K562 (cell line): ENCODE results near the gene DOCK4. TPM values are rescaled to one million over a fixed set of nuclear protein-coding genes. Genes with fewer than 3 reads are reported as not detected.

Source experiments
- ATAC-seq: fragments of 200-7000 bp; cut with Tn5 transposase; 3 replicates; pipeline ENCODE4 v1.9.1; 2020; ENCODE audit warnings: moderate library complexity
- BruUV-seq: library from RNA; stranded (reverse); fragments of 400-500 nt; replicated peaks from 2 replicates; lab custom pipeline; 2021; lab: Mats Ljungman, UMichigan
- CTCF ChIA-PET: fragments of 300-600 bp; formaldehyde crosslinking; extraction: SDS; loops from one replicate; lab custom pipeline; 2021; ENCODE audit warnings: low intra/inter-chr PET ratio; lab: Yijun Ruan, JAX
- POLR2A ChIA-PET: fragments of 300-600, 350-650 bp; sonication (Branson Sonifier 250); formaldehyde crosslinking; extraction: SDS; loops from one replicate; lab custom pipeline; 2021; ENCODE audit warnings: antibody characterized with exemption, inconsistent platforms; lab: Yijun Ruan, JAX
- DNase-seq, 4 experiments: peaks; one replicate each; pipeline versions ENCODE4 v3.0.0 to v3.0.0-alpha.2; 2011 to 2018; ENCODE audit warnings: low spot score in 3 of 4, mixed read lengths in 3 of 4; ENCODE audit errors: extremely low read depth in 1 of 4
- FAIRE-seq: peaks from 2 replicates; lab custom pipeline; 2011; peaks lifted over from hg19 to GRCh38; lab: Jason Lieb, UNC
- H2AFZ ChIP-seq: 2 replicates; pipeline ENCODE4 v1.6.0; 2011; ENCODE audit warnings: low read depth, low read length, control low read depth, inconsistent platforms
- H3K27ac ChIP-seq: fragments of 200-600 bp; 3 replicates; pipeline ENCODE4 v1.8.0; 2011; ENCODE audit warnings: low read depth, mild to moderate bottlenecking, control low read depth, inconsistent platforms, low read length, moderate library complexity, mixed read lengths; ENCODE audit errors: extremely low read depth
- H3K27me3 ChIP-seq, 2 experiments: fragments of 300-600 bp in 1 of 2; 2 replicates in 1 of 2; 3 replicates in 1 of 2; pipeline versions ENCODE4 v1.6.0 to v1.8.0; 2011; ENCODE audit warnings: inconsistent platforms in 2 of 2, low read length in 2 of 2, mild to moderate bottlenecking in 1 of 2, mixed read lengths in 1 of 2, moderate library complexity in 1 of 2; ENCODE audit not compliant: control insufficient read depth in 2 of 2, insufficient read depth in 2 of 2
- H3K36me3 ChIP-seq: fragments of 300-600 bp; 3 replicates; pipeline ENCODE4 v1.8.0; 2011; ENCODE audit warnings: mild to moderate bottlenecking, low read length, inconsistent platforms; ENCODE audit not compliant: control insufficient read depth, insufficient read depth
- H3K4me1 ChIP-seq, 2 experiments: fragments of 200-600 bp in 1 of 2; replicated peaks in 1 of 2; 2 replicates in 1 of 2; 3 replicates in 1 of 2; pipeline versions ENCODE4 v1.5.1 to v1.8.0; 2011; ENCODE audit warnings: inconsistent platforms in 2 of 2, low read length in 2 of 2, mild to moderate bottlenecking in 1 of 2, mixed read lengths in 1 of 2, moderate library complexity in 1 of 2; ENCODE audit not compliant: control insufficient read depth in 2 of 2, insufficient read depth in 2 of 2
- H3K4me2 ChIP-seq: 2 replicates; pipeline ENCODE4 v1.6.1; 2011; ENCODE audit warnings: low read length, control low read depth, inconsistent platforms, mixed read lengths; ENCODE audit not compliant: insufficient read depth
- H3K4me3 ChIP-seq: fragments of 200-600 bp; sonication (generic), shearing (Covaris generic); 2 replicates; pipeline ENCODE4 v1.5.1; 2016; ENCODE audit warnings: control low read depth, inconsistent platforms
- H3K79me2 ChIP-seq: fragments of 200-600 bp; 3 replicates; pipeline ENCODE4 v1.8.0; 2011; ENCODE audit warnings: low read length, inconsistent platforms; ENCODE audit not compliant: control insufficient read depth, insufficient read depth
- H3K9ac ChIP-seq, 2 experiments: 2 replicates each; pipeline versions ENCODE4 v1.6.0 to v1.6.1; 2011; ENCODE audit warnings: low read depth in 2 of 2, low read length in 2 of 2, control low read depth in 1 of 2, inconsistent platforms in 1 of 2, mild to moderate bottlenecking in 1 of 2, mixed read lengths in 1 of 2; ENCODE audit not compliant: insufficient read depth in 1 of 2
- H3K9me1 ChIP-seq: one replicate; pipeline ENCODE4 v1.6.0; 2011; ENCODE audit warnings: inconsistent platforms, mild to moderate bottlenecking, low read length, moderate library complexity; ENCODE audit not compliant: control insufficient read depth, insufficient read depth
- H3K9me3 ChIP-seq: replicated peaks from 2 replicates; pipeline ENCODE4 v1.5.1; 2011; ENCODE audit warnings: low read depth, low read length, inconsistent platforms; ENCODE audit not compliant: control insufficient read depth, insufficient read depth
- H4K20me1 ChIP-seq: replicated peaks from 2 replicates; pipeline ENCODE4 v1.6.1; 2011; ENCODE audit warnings: low read length, inconsistent platforms, mixed read lengths; ENCODE audit not compliant: control insufficient read depth, insufficient read depth
- CXXC5 ChIP-seq: fragments of 250-450 bp; sonication (Bioruptor Pico); IDR thresholded peaks from 2 replicates; pipeline ENCODE4 v1.8.0; 2022; ENCODE audit warnings: inconsistent platforms, mild to moderate bottlenecking, moderate library complexity
- ELF4 ChIP-seq: fragments of 450-650 bp; formaldehyde crosslinking; IDR thresholded peaks from 2 replicates; pipeline ENCODE4 v1.4.0; 2022; ENCODE audit warnings: missing genetic modification characterization
- MECOM ChIP-seq: fragments of 250-450 bp; sonication (Bioruptor Pico); IDR thresholded peaks from 2 replicates; pipeline ENCODE4 v1.8.0; 2022; ENCODE audit warnings: inconsistent platforms
- MXI1 ChIP-seq: IDR thresholded peaks from 2 replicates; pipeline ENCODE4 v1.6.1; 2011; ENCODE audit warnings: low read depth, mild to moderate bottlenecking, improper control_type of control experiment, low read length
- NELFE ChIP-seq: IDR thresholded peaks from 2 replicates; pipeline ENCODE4 v1.6.1; 2011; ENCODE audit warnings: mild to moderate bottlenecking; ENCODE audit not compliant: insufficient read depth, insufficient read length
- PYGO2 ChIP-seq: fragments of 450-650 bp; IDR thresholded peaks from 2 replicates; pipeline ENCODE4 v1.6.1; 2016; ENCODE audit warnings: mild to moderate bottlenecking, missing genetic modification characterization, moderate library complexity, missing compliant biosample characterization
- SUPT5H ChIP-seq: fragments of 450-650 bp; IDR thresholded peaks from 2 replicates; pipeline ENCODE4 v1.6.1; 2016
- THRB ChIP-seq: fragments of 450-650 bp; formaldehyde crosslinking; conservative IDR thresholded peaks from 2 replicates; pipeline ENCODE4 v1.4.0; 2022; ENCODE audit warnings: mild to moderate bottlenecking, missing genetic modification characterization
- ZNF551 ChIP-seq: fragments of 250-450 bp; sonication (Bioruptor Pico); IDR thresholded peaks from 2 replicates; pipeline ENCODE4 v1.5.0; 2021; ENCODE audit warnings: mild to moderate bottlenecking, moderate library complexity
- ZNF583 ChIP-seq: fragments of 250-450 bp; sonication (Bioruptor Pico); IDR thresholded peaks from 2 replicates; pipeline ENCODE4 v1.4.0; 2020
- WGBS: fragments of 100-300 bp; shearing (Covaris generic); methylation state at CpG from one replicate; pipeline ENCODE4 v1.1.6; 2016; ENCODE audit warnings: low coverage, mixed read lengths; ENCODE audit not compliant: insufficient coverage; ENCODE audit errors: missing lambda C conversion rate; 5-methylcytosine and 5-hydroxymethylcytosine counted together
- in situ Hi-C: fragments of 300-500 bp; cut with MboI; formaldehyde crosslinking; loops from 4 replicates; pipeline ENCODE4 v1.15.0; 2018; ENCODE audit warnings: inconsistent platforms, mixed read lengths
- intact Hi-C: fragments of 100-400 bp; cut with micrococcal nuclease; formaldehyde crosslinking; loops from 2 replicates; pipeline ENCODE4 v1.14.2; 2022
- polyA plus RNA-seq, 8 experiments: library from polyadenylated mRNA; depleted of rRNA in 4 of 8; stranded (reverse) in 5 of 8; unstranded in 3 of 8; fragments of >200 nt; fragmentation: Nextera tagmentation in 2 of 8; fragmentation: Illumina TruSeq in 1 of 8; extraction: Ambion mirVana in 2 of 8; extraction: Trizol in 1 of 8; gene quantifications; 2 replicates each; pipeline versions ENCODE4 v1.2.1 to v1.2.3, GENCODE V29; 2011 to 2014; ENCODE audit warnings: inconsistent platforms in 1 of 8, missing spikeins in 1 of 8
- total RNA-seq, 7 experiments: library from RNA; depleted of rRNA in 6 of 7; stranded (reverse); fragments of >200 nt in 6 of 7; fragmentation: Illumina TruSeq in 2 of 7; extraction: Trizol in 2 of 7; gene quantifications; 2 replicates each; pipeline versions ENCODE4 v1.2.1 to v1.2.3, GENCODE V29; 2011 to 2021; ENCODE audit warnings: low replicate concordance in 1 of 7
- TF ChIP-seq, protein P1 (sequence below), 2 experiments: fragments of 250-450 bp in 1 of 2; fragments of 450-650 bp in 1 of 2; sonication (Bioruptor Pico) in 1 of 2; IDR thresholded peaks; 2 replicates each; pipeline versions ENCODE4 v1.6.1 to v1.8.0; 2016 to 2021; ENCODE audit warnings: mild to moderate bottlenecking in 2 of 2, moderate library complexity in 2 of 2, missing compliant biosample characterization in 1 of 2, missing genetic modification characterization in 1 of 2
- TF ChIP-seq, protein P2 (sequence below): fragments of 250-450 bp; sonication (Bioruptor Pico); IDR thresholded peaks from 2 replicates; pipeline ENCODE4 v1.8.0; 2022; ENCODE audit warnings: inconsistent platforms, mild to moderate bottlenecking, moderate library complexity, borderline replicate concordance

The DOCK4 gene
- total and polyA plus RNA-seq, 9 of the 15 experiments (the other 6 are each of a cell fraction or from before 2014, with no cell fraction given): 0.42 to 5.7 (median 2.3) TPM

DNA sequence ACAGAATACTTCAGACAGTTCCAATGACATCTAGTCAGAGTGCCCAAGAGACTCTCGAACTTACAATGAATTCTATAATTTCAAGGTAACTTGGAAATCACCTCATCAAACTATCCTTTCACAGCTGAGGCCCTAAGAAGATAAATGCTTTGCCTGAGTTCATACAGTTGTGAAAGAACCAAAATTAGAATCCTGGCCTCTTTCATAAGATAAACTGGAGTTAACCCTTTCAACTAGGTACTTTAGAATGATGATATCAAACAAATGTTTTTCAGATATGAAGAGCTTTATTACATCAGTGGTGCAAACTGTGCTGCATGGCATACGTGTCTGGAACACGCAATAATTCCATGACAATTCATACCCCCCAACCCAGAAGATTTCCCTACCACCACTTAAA is 17.9 kb downstream of the DOCK4 start:
- POLR2A ChIA-PET: interaction anchor here (0.7 to 1.1 kb wide), 2 partner anchors 27 to 263 kb away, joined by 3 to 4 read pairs; no protein-coding TSS in a partner anchor

DNA sequence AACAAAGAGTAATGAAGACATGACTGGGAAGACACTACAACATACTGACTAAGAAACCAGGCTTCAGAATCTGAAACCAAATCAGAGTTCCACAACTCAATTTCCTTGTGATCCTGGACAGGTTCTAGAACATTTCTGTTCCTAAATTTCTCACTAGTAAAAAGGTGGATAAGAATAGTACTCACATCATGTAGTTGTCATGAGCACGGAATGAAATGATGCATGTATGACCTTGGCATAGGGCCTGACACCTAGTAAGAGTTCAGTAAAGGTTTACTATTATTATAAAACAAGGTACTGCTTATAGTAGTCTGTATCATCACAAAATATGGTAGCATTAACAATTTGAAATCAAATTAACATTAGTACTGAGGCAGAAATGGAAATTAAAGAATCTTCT is 19.9 kb downstream of the DOCK4 start:
- DNase-seq (no peak), FAIRE-seq (no peak)
- TF ChIP-seq SUPT5H (no peak), PYGO2 (tag) (no peak), CXXC5 (no peak), NELFE (no peak), ZNF551 (CRISPR knock-in tag) (no peak), ELF4 (CRISPR knock-in tag) (no peak), THRB (CRISPR knock-in tag) (no peak), MECOM (no peak), MXI1 (no peak)
- TF ChIP-seq, protein P1, sequence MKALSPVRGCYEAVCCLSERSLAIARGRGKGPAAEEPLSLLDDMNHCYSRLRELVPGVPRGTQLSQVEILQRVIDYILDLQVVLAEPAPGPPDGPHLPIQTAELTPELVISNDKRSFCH (CRISPR knock-in tag; IDR thresholded peaks at IDR 0.05): no peak
- TF ChIP-seq, protein P1 (tag; IDR thresholded peaks at IDR 0.05): no peak
- TF ChIP-seq, all 486 proteins: peak for 0
- no peaks in the 10 kb centered on the region for H3K36me3 ChIP-seq
- no peak overlapping the region for H2AFZ ChIP-seq
- H3K9me1 ChIP-seq: no peaks in the 10 kb centered on the region
- CTCF ChIA-PET: no interaction called here
- BruUV-seq: no TSS peak
- no peak overlapping the region for H3K4me3 ChIP-seq
- H3K27ac ChIP-seq: no peak overlapping the region
- WGBS: 0% methylated on average over 1 of the region's 1 CpG
- ATAC-seq: no peak
- intact Hi-C loops: no loop called here
- no peaks in the 10 kb centered on the region for H3K4me1 ChIP-seq
- H3K4me2 ChIP-seq: no peak overlapping the region
- no peaks in the 10 kb centered on the region for H3K79me2 ChIP-seq
- H3K9me3 ChIP-seq: no peaks in the 10 kb centered on the region
- POLR2A ChIA-PET: no interaction called here
- H3K9ac ChIP-seq: no peak overlapping the region
- in situ Hi-C loops: no loop called here
- no peaks in the 10 kb centered on the region for H4K20me1 ChIP-seq
- peaks cover 7 to 27% of the 10 kb centered on the region in 2 experiments; a peak in 4 of 5 replicates for H3K27me3 ChIP-seq

More for the DNA sequence above, 17.9 kb downstream of the DOCK4 start:
- Histone ChIP-seq H3K79me2 (no peaks in the 10 kb centered on the region), H3K9me1 (no peaks in the 10 kb centered on the region), H3K4me2 (no peak overlapping the region), H4K20me1 (no peaks in the 10 kb centered on the region), H3K27ac (no peak overlapping the region), H3K4me1 (no peaks in the 10 kb centered on the region), H3K9me3 (no peaks in the 10 kb centered on the region), H3K4me3 (no peak overlapping the region), H3K27me3 (peaks cover 7 to 25% of the 10 kb centered on the region in 2 experiments; a peak in 4 of 5 replicates), H3K36me3 (no peaks in the 10 kb centered on the region), H2AFZ (no peak overlapping the region), H3K9ac (no peak overlapping the region)
- TF ChIP-seq ZNF583 (CRISPR knock-in tag): no peak
- TF ChIP-seq, protein P2, sequence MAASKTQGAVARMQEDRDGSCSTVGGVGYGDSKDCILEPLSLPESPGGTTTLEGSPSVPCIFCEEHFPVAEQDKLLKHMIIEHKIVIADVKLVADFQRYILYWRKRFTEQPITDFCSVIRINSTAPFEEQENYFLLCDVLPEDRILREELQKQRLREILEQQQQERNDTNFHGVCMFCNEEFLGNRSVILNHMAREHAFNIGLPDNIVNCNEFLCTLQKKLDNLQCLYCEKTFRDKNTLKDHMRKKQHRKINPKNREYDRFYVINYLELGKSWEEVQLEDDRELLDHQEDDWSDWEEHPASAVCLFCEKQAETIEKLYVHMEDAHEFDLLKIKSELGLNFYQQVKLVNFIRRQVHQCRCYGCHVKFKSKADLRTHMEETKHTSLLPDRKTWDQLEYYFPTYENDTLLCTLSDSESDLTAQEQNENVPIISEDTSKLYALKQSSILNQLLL (CRISPR knock-in tag): peak; percentile 67; the same call in 1 of the 2 replicates
- intact Hi-C loops (no loop called here), in situ Hi-C loops (no loop called here)
- no peak for DNase-seq
- FAIRE-seq: no peak
- WGBS: 2% methylated on average over 3 of the region's 3 CpGs
- ATAC-seq: no peak
- CTCF ChIA-PET: no interaction called here
- no TSS peak for BruUV-seq
